Activated T-cell treated with anti-CD3 and anti-CD28 coated beads, Interleukin-2, amount 50 U/mL, for 24 hours (primary cell): Measurements from ENCODE around the gene STAM2.
A peak's percentile ranks its signal among the peaks of the same experiment; 100 is the strongest.
"Not testable (repeated sequence)": the region's sequence is repeated elsewhere in the genome, so short reads cannot be mapped to it uniquely, and the experiment has no call there.

Experiments
- DNase-seq: peaks from one replicate; pipeline ENCODE4 v3.0.0-alpha.2; 2020
- H3K27ac Mint-ChIP-seq: 2 replicates; pipeline ENCODE4 v1.8.0; 2020; ENCODE audit warnings: mild to moderate bottlenecking, mixed read lengths
- H3K27me3 Mint-ChIP-seq: 2 replicates; pipeline ENCODE4 v1.8.0; 2020; ENCODE audit warnings: mixed read lengths
- H3K36me3 Mint-ChIP-seq: 2 replicates; pipeline ENCODE4 v1.8.0; 2020; ENCODE audit warnings: low read depth, mixed read lengths
- H3K4me1 Mint-ChIP-seq: 2 replicates; pipeline ENCODE4 v1.8.0; 2020; ENCODE audit warnings: low read depth, mixed read lengths
- H3K4me3 Mint-ChIP-seq: 2 replicates; pipeline ENCODE4 v1.8.0; 2020; ENCODE audit warnings: mild to moderate bottlenecking, moderate library complexity, mixed read lengths
- H3K9me3 Mint-ChIP-seq: 2 replicates; pipeline ENCODE4 v1.8.0; 2020; ENCODE audit warnings: mixed read lengths

The STAM2 gene

DNA sequence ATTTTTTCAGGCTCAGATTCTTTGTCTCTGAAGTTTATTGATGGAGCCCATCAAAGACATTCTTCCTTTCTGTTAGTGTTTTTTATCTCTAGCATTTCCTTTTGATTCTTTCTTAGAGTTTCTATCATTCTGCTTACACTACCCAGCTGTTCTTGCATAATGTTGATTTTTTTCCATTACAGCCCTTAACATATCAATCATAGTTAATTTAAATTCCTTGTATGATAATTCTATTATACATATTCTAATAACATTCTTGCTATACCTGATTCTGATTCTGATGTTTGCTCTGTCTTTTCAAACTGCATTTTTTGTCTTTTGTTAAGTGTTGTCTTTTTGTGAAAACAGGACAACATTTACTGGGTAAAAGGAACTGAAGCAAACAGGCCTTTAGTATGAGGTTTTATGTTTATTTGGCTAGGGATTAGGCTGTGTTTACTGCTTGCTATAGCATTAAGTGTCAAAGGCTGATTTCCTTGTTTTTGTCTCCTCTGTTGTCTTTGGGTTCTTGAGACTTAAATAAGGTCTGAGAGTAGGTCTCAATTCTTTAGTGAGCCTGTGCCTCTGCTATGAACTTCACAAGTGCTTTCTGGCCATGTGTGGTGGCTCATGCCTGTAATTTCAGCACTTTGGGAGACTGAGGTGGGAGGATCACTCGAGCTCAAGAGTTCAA lies 8.0 kb upstream of the STAM2 start:
- Mint-ChIP-seq H3K9me3 (no peaks in the 10 kb centered on the region), H3K4me3 (no peak overlapping the region), H3K27me3 (peaks cover 21% of the 10 kb centered on the region), H3K4me1 (peaks cover 13% of the 10 kb centered on the region), H3K27ac (no peak overlapping the region), H3K36me3 (no peaks in the 10 kb centered on the region)
- no peak for DNase-seq

GRCh38 chr2:152177667-152178066 lies 2.1 kb upstream of the STAM2 start:
- not testable (repeated sequence) for H3K27ac Mint-ChIP-seq

GRCh38 chr2:152176113-152176714 lies 651 bp upstream of the STAM2 start:
- peak overlapping the region; percentile 97 for H3K4me3 Mint-ChIP-seq
- peaks cover 16% of the 10 kb centered on the region for H3K36me3 Mint-ChIP-seq
- H3K4me1 Mint-ChIP-seq: peaks cover 35% of the 10 kb centered on the region
- H3K27me3 Mint-ChIP-seq: no peaks in the 10 kb centered on the region
- DNase-seq: no peak
- no peaks in the 10 kb centered on the region for H3K9me3 Mint-ChIP-seq
- H3K27ac Mint-ChIP-seq: peak overlapping the region; percentile 100

More at GRCh38 chr2:152177667-152178066, 2.1 kb upstream of the STAM2 start:
- H3K4me3 Mint-ChIP-seq, H3K9me3 Mint-ChIP-seq, H3K27me3 Mint-ChIP-seq, DNase-seq: not testable (repeated sequence)
- peaks cover 16% of the 10 kb centered on the region for H3K36me3 Mint-ChIP-seq
- H3K4me1 Mint-ChIP-seq: peaks cover 24% of the 10 kb centered on the region

DNA sequence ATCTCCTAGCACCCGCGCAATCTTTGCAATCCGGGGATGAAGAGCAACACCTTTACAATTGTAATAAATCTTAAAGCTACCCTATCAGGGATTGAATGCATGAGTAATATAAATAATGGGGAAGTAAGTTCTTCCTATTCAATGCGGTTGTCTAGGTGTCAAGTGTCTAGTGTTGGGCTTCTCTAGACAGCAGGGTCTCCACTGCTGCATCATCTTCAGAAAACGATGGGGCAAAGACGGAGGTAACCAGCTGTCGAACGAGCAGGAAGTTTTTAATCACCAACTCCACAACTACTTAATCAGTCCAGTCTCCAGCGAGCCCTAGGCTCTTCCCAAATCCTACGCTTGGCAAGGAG lies 573 bp downstream of the STAM2 start:
- no peaks in the 10 kb centered on the region for H3K27me3 Mint-ChIP-seq
- H3K36me3 Mint-ChIP-seq: peaks cover 16% of the 10 kb centered on the region
- H3K9me3 Mint-ChIP-seq: no peaks in the 10 kb centered on the region
- DNase-seq: no peak
- H3K4me1 Mint-ChIP-seq: peaks cover 36% of the 10 kb centered on the region
- H3K27ac Mint-ChIP-seq: peak overlapping the region; percentile 100
- peak overlapping the region; percentile 97 for H3K4me3 Mint-ChIP-seq

- Mint-ChIP-seq H3K9me3 (no peaks in the 10 kb centered on the region), H3K4me3 (peak overlapping the region; percentile 97), H3K4me1 (peaks cover 38% of the 10 kb centered on the region), H3K27ac (peak overlapping the region; percentile 100), H3K36me3 (peaks cover 19% of the 10 kb centered on the region), H3K27me3 (no peaks in the 10 kb centered on the region)
- DNase-seq: no peak
Measured at GRCh38 chr2:152174574-152174973, 989 bp downstream of the STAM2 start.

GRCh38 chr2:152173831-152174230 lies 1.7 kb downstream of the STAM2 start:
- Mint-ChIP-seq H3K4me3 (peak overlapping the region; percentile 97), H3K27me3 (no peaks in the 10 kb centered on the region), H3K36me3 (peaks cover 25% of the 10 kb centered on the region), H3K27ac (no peak overlapping the region), H3K4me1 (peaks cover 44% of the 10 kb centered on the region), H3K9me3 (no peaks in the 10 kb centered on the region)
- no peak for DNase-seq

DNA sequence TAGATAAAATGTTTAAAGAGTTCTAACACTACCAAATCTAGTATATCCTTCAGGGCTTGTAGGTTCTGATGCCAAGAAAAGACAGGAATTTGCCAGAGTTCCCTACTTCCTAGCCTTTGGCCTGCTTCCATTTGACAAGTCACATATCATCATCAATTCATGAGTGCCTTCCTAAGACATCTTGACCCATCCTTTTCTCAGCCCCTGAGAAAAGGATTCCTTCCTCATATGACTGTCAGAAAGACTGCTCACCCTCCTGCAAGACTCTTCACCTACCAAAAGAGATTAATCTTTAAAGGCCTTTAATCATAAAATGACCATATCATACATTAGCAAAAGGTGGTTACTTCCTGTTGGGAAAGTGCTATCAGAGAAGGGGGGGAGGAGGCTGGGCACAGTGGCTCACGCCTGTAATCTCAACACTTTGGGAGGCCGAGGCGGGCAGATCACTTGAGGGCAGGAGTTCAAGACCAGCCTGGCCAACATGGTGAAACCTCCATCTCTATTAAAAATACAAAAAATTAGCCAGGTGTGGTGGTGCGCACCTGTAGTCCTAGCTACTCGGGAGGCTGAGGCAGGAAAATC lies 3.3 kb downstream of the STAM2 start:
- H3K4me1 Mint-ChIP-seq: peaks cover 53% of the 10 kb centered on the region
- H3K27me3 Mint-ChIP-seq, DNase-seq, H3K4me3 Mint-ChIP-seq, H3K27ac Mint-ChIP-seq, H3K9me3 Mint-ChIP-seq: not testable (repeated sequence)
- peaks cover 27% of the 10 kb centered on the region for H3K36me3 Mint-ChIP-seq

- no peak overlapping the region for H3K27ac Mint-ChIP-seq
- peaks cover 57% of the 10 kb centered on the region for H3K4me1 Mint-ChIP-seq
- no peak overlapping the region for H3K4me3 Mint-ChIP-seq
Measured at GRCh38 chr2:152171718-152172117, 3.8 kb downstream of the STAM2 start.

GRCh38 chr2:152169158-152169557 lies 6.4 kb downstream of the STAM2 start:
- not testable (repeated sequence) for DNase-seq, H3K4me3 Mint-ChIP-seq, H3K27me3 Mint-ChIP-seq, H3K9me3 Mint-ChIP-seq, H3K27ac Mint-ChIP-seq
- Mint-ChIP-seq H3K4me1 (peaks cover 59% of the 10 kb centered on the region), H3K36me3 (peaks cover 17% of the 10 kb centered on the region)

More at GRCh38 chr2:152171718-152172117, 3.8 kb downstream of the STAM2 start:
- no peak for DNase-seq
- Mint-ChIP-seq H3K9me3 (no peaks in the 10 kb centered on the region), H3K27me3 (no peaks in the 10 kb centered on the region), H3K36me3 (peaks cover 27% of the 10 kb centered on the region)

- H3K4me3 Mint-ChIP-seq, H3K9me3 Mint-ChIP-seq, DNase-seq, H3K27ac Mint-ChIP-seq, H3K27me3 Mint-ChIP-seq: not testable (repeated sequence)
- Mint-ChIP-seq H3K4me1 (peaks cover 56% of the 10 kb centered on the region), H3K36me3 (peaks cover 16% of the 10 kb centered on the region)
Measured at GRCh38 chr2:152167470-152167869, 8.1 kb downstream of the STAM2 start.

- Mint-ChIP-seq H3K27ac (peak overlapping the region; percentile 64), H3K36me3 (peaks cover 18% of the 10 kb centered on the region), H3K9me3 (no peaks in the 10 kb centered on the region), H3K27me3 (no peaks in the 10 kb centered on the region), H3K4me3 (peak overlapping the region; percentile 48), H3K4me1 (peaks cover 52% of the 10 kb centered on the region)
- DNase-seq: no peak
Measured at GRCh38 chr2:152167065-152167464, 8.5 kb downstream of the STAM2 start.

DNA sequence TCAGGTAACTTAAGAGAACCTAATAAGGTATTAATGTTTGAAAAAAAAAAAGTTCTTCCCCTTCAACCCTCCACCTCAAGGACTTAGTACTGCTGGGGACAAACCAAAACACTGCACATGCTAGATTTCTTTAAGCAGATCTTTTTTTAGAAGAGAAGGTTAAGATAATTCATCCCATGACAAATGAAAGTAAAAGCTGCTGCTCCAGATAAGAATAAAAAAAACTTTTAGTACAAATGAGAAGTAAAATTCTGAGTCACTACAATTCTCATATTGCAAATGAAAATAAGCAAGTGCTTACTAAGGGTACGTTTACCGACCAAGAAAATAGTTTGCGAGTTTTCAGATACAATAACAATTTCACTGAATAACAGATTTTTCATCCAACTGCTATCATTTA lies 8.9 kb downstream of the STAM2 start:
- no peaks in the 10 kb centered on the region for H3K9me3 Mint-ChIP-seq

GRCh38 chr2:152165780-152166179 lies 9.8 kb downstream of the STAM2 start:
- Mint-ChIP-seq H3K4me3 (no peak overlapping the region), H3K9me3 (no peaks in the 10 kb centered on the region), H3K36me3 (peaks cover 23% of the 10 kb centered on the region), H3K27ac (peak overlapping the region; percentile 16), H3K27me3 (no peaks in the 10 kb centered on the region), H3K4me1 (peaks cover 46% of the 10 kb centered on the region)
- DNase-seq: no peak

More for the DNA sequence above, 8.9 kb downstream of the STAM2 start:
- Mint-ChIP-seq H3K4me3 (peak overlapping the region; percentile 48), H3K36me3 (peaks cover 21% of the 10 kb centered on the region), H3K4me1 (peaks cover 48% of the 10 kb centered on the region), H3K27me3 (no peaks in the 10 kb centered on the region), H3K27ac (peak overlapping the region; percentile 75)
- no peak for DNase-seq

DNA sequence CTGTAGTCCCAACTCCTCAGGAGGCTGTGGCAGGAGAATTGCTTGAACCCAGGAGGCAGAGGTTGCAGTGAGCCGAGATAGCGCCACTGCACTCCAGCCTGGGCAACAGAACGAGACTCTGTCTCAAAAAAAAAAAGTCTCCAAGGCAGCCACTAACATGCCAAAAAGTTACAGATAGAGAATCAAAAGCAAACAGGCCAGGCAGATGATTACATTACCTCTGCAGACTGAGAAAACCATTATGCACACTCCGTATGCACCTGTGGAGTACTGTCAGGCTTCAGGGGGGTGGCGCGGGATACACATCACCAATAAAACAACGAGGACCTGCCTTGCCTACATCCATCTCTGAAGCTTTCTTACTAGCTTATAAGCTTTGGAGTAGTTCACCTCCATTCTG lies 10.3 kb downstream of the STAM2 start:
- Mint-ChIP-seq H3K27ac (no peak overlapping the region), H3K9me3 (no peaks in the 10 kb centered on the region), H3K4me1 (peaks cover 46% of the 10 kb centered on the region), H3K27me3 (no peaks in the 10 kb centered on the region), H3K4me3 (no peak overlapping the region), H3K36me3 (peaks cover 23% of the 10 kb centered on the region)
- no peak for DNase-seq

DNA sequence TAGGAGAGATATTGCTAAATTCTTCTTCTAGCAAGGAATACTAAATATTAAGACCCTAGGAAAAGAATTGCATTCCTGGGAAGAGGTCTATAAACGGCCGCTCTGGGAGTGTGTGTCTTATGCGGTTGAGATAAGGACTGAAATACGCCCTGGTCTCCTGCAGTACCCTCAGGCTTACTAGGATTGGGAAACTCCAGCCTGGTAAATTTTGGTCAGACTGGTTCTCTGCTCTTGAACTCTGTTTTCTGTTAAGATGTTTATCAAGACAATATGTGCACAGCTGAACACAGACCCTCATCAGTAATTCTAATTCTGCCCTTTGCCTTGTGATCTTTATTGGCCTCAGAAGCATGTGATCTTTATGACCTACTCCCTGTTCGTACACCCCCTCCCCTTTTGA lies 11.9 kb downstream of the STAM2 start:
- H3K27ac Mint-ChIP-seq, H3K4me3 Mint-ChIP-seq: not testable (repeated sequence)

More for the DNA sequence above, 11.9 kb downstream of the STAM2 start:
- not testable (repeated sequence) for H3K9me3 Mint-ChIP-seq, H3K27me3 Mint-ChIP-seq, DNase-seq
- H3K4me1 Mint-ChIP-seq: peaks cover 41% of the 10 kb centered on the region
- H3K36me3 Mint-ChIP-seq: peaks cover 20% of the 10 kb centered on the region
